HG03469 (cell line): ENCODE measurements around the gene TMEM41B.
"Not testable (repeated sequence)": the region's sequence is repeated elsewhere in the genome, so short reads cannot be mapped to it uniquely, and the experiment has no call there.

ENCODE experiments used
- ATAC-seq: cut with Tn5 transposase; IDR thresholded peaks from one replicate; pipeline ENCODE4 v1.9.1; 2021; ENCODE audit warnings: mild to moderate bottlenecking, moderate library complexity, moderate number of reproducible peaks; ENCODE audit not compliant: unreplicated experiment

Gene TMEM41B

DNA sequence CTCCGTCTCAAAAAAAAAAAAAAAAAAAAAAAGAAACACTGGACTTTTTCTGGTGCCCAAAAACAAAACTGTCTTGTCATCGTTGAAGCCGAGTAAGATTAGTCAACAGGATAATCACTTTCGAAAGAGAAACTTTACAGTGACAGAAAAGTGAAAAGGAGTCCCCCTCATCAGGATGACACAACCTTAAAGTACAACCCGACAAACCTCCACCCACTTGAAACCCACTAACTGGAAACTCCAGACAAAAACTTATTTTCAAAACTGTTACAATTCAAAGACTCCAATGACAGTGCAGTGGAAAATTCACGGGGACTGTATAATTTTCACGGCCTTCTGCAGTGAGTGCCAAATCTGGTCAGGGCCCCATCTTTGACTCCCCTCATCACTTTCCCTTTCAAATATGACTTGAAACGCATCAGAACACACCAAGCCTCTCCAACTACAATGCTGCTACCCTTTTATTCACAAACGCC lies 50.5 kb downstream of the TMEM41B start:
- peak; percentile 34 for ATAC-seq

DNA sequence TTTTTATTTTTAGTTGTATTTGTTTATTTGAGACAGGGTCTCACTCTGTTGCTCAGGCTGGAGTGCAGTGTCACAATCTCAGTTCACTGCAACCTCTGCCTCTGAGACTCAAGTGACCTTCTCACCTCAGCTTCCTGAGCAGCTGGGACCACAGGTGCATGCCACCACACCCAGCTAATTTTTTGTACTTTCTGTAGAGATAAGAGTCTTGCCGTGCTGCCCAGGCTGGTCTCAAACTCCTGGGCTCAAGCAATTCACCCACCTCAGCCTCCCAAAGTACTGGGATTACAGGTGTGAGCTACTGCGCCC lies 53.6 kb downstream of the TMEM41B start:
- not testable (repeated sequence) for ATAC-seq

DNA sequence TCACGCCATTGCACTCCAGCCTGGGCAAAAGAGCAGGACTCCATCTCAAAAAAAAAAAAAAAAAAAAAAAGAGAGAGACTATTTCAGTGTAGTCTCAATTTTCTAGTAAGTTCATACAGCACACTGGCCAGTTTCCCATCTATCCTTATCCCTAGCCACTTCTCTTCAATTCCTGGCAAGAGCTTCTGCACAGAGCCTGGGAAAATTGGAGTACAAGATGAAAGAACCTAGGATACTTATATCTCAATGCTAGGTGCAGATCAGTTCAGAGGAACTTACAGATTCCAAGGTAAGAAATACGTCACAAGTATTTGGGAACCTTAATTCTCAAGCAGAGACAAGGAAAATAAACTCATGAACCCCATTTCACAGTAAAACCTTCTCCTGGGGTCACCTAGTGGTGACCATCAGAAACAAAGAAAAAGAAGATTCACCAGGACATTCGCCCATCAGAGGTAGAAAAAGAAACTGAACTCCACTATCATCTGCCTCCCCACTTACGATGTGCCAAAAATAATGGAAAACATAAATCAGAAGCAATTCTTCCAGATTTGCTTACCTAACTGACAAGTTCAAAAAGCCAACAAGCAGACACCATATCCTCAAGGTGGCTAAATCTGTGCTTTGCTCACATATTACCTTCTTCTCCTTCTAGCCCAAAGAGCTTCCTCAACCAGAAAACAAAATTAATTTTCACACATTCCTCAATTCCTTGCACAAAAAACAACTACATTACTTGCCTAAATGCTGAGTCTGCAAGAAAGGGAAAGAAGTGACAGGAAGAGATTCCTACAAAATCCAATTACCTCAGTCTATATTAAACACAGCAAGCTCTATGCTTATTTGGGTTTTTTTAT lies 54.2 kb downstream of the TMEM41B start:
- no peak for ATAC-seq

GRCh38 chr11:9258279-9258678 lies 56.1 kb downstream of the TMEM41B start:
- not testable (repeated sequence) for ATAC-seq

DNA sequence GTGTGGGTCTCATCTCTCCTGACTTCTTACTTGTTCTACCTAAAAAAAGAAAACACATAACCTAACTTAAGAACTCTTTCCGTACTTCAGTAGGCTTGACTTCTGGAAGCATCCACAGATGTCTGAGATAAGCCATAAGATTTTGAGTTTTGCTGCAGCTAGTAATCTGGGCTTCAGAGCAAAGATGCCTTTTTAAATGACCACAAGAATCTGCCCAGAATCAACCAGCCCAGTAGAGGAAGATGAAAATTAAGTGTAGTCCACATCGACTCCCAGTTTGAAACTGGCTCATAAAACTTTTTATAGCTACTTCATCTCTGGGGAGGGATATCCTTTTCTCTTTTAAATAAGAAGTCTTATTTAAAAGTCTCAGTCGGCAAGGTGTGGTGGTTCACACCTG lies 60.0 kb downstream of the TMEM41B start:
- ATAC-seq: no peak

- no peak for ATAC-seq
Measured at GRCh38 chr11:9253086-9253485, 61.3 kb downstream of the TMEM41B start.

GRCh38 chr11:9251311-9251710 lies 63.1 kb downstream of the TMEM41B start:
- no peak for ATAC-seq

DNA sequence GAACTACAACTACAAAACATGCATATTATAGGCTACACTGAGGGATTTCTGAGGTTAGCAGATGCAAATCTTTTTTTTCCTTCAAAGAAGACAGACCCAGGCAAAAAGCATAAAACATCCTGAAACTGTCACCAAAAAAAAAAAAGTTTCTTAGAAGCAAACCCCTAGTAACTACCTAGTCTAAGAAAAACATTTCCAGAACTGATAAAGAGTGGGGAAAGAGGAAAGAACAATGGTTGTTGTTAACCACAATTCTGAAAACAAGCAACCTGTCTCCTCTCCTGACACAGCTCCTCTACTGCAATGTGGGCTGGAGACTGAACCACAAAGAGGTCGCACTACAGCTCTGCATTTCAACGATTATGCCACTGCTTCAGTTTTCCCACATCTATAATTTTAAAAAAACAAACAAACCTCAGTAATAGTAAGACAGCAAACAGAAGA lies 64.2 kb downstream of the TMEM41B start:
- peak; percentile 53 for ATAC-seq

DNA sequence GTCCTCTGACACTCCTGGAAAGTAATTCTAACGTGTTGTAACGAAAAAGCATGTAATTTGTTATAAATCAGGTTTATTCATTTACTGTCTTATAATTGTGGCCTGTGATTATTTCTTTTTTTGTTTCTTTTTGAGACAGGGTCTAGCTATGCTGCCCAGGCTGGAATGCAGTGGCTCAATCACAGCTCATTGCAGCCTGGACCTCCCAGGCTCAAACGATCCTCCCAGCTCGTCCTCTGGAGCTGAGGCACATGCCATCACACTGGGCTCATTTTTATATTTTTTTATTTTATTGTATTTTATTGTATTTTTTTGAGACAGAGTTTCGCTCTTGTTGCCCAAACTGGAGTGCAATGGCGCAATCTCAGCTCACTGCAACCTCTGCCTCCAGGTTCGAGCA lies 65.1 kb downstream of the TMEM41B start:
- ATAC-seq: no peak

- no peak for ATAC-seq
Measured at GRCh38 chr11:9247863-9248262, 66.5 kb downstream of the TMEM41B start.

DNA sequence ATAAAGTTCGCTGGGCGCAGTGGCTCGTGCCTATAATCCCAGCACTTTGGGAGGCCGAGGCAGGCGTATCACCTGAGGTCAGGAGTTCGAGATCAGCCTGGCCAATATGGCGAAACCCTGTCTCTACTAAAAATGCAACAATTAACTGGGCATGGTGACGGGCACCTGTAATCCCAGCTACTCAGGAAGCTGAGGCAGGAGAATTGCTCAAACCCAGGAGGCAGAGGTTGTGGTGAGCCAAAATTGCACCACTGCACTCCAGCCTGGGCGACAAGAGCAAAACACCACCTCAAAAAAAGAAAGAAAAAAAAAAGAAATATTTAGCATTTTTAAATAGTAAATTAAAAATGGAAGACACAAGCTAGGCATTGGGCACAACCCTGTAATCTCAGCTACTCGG lies 78.2 kb downstream of the TMEM41B start:
- not testable (repeated sequence) for ATAC-seq

- no peak for ATAC-seq
Measured at GRCh38 chr11:9232482-9232881, 81.9 kb downstream of the TMEM41B start.

DNA sequence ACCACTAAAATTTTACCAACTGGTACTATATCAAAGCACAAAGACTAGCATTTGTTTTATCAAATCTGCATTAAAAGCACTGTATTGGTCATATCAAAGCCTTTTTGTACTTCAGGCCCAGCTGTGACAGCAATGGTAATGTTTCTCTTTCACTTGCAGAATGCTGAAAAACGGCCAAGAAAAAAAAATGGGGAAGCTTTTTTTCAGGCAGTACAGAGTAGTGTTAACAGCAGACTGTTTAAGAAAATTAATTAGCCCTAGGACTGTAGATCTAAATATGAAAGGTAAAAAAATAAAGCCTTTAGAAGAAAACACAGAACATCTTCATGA lies 82.6 kb downstream of the TMEM41B start:
- no peak for ATAC-seq
